Activated naive CD8-positive, alpha-beta T cell treated with anti-CD3 and anti-CD28 coated beads, Interleukin-2, amount 50 U/mL, for 24 hours (primary cell): ENCODE results near the gene PLEKHG4B.

Source experiments
- ATAC-seq: fragments of 150-1000 bp; cut with Tn5 transposase; one replicate; pipeline ENCODE4 v1.10.0; 2021
- DNase-seq: peaks from one replicate; pipeline ENCODE4 v3.0.0; 2021
- H3K27ac Mint-ChIP-seq: one replicate; pipeline ENCODE4 v1.8.0; 2021; ENCODE audit warnings: mild to moderate bottlenecking, mixed read lengths
- H3K27me3 Mint-ChIP-seq: one replicate; pipeline ENCODE4 v1.8.0; 2021; ENCODE audit warnings: mixed read lengths
- H3K36me3 Mint-ChIP-seq: one replicate; pipeline ENCODE4 v1.8.0; 2021; ENCODE audit warnings: low read depth, mixed read lengths
- H3K4me1 Mint-ChIP-seq: one replicate; pipeline ENCODE4 v1.8.0; 2021; ENCODE audit warnings: mixed read lengths
- H3K4me3 Mint-ChIP-seq: one replicate; pipeline ENCODE4 v1.8.0; 2021; ENCODE audit warnings: mild to moderate bottlenecking, moderate library complexity, mixed read lengths
- H3K9me3 Mint-ChIP-seq: one replicate; pipeline ENCODE4 v1.8.0; 2021; ENCODE audit warnings: mixed read lengths

The PLEKHG4B gene

GRCh38 chr5:147751-148150, 55.8 kb downstream of the PLEKHG4B start:
- peaks cover 18% of the 10 kb centered on the region for H3K9me3 Mint-ChIP-seq
- no peak overlapping the region for H3K27ac Mint-ChIP-seq
- no peak for ATAC-seq
- H3K27me3 Mint-ChIP-seq = peaks cover 2% of the 10 kb centered on the region
- H3K4me3 Mint-ChIP-seq = no peak overlapping the region
- no peaks in the 10 kb centered on the region for H3K4me1 Mint-ChIP-seq
- H3K36me3 Mint-ChIP-seq = peaks cover 2% of the 10 kb centered on the region
- no peak for DNase-seq

- ATAC-seq (no peak), DNase-seq (no peak)
- Mint-ChIP-seq H3K4me1 (no peaks in the 10 kb centered on the region), H3K9me3 (peaks cover 18% of the 10 kb centered on the region), H3K36me3 (peaks cover 2% of the 10 kb centered on the region), H3K4me3 (no peak overlapping the region), H3K27me3 (no peaks in the 10 kb centered on the region), H3K27ac (no peak overlapping the region)
Observed at GRCh38 chr5:149745-150485, 57.9 kb downstream of the PLEKHG4B start.

- Mint-ChIP-seq H3K27me3 (no peaks in the 10 kb centered on the region), H3K9me3 (peaks cover 18% of the 10 kb centered on the region), H3K27ac (no peak overlapping the region), H3K4me3 (no peak overlapping the region), H3K4me1 (no peaks in the 10 kb centered on the region), H3K36me3 (peaks cover 2% of the 10 kb centered on the region)
- DNase-seq = no peak
- no peak for ATAC-seq
Observed at GRCh38 chr5:150746-151145, 58.8 kb downstream of the PLEKHG4B start.

- ATAC-seq (no peak), DNase-seq (no peak)
- no peaks in the 10 kb centered on the region for H3K27me3 Mint-ChIP-seq
- H3K36me3 Mint-ChIP-seq = no peaks in the 10 kb centered on the region
- H3K9me3 Mint-ChIP-seq = peaks cover 18% of the 10 kb centered on the region
- no peaks in the 10 kb centered on the region for H3K4me1 Mint-ChIP-seq
- no peak overlapping the region for H3K27ac Mint-ChIP-seq
- H3K4me3 Mint-ChIP-seq = no peak overlapping the region
Observed at GRCh38 chr5:152077-152476, 60.1 kb downstream of the PLEKHG4B start.

- H3K4me3 Mint-ChIP-seq = no peak overlapping the region
- DNase-seq (no peak), ATAC-seq (no peak)
- peaks cover 6% of the 10 kb centered on the region for H3K9me3 Mint-ChIP-seq
- no peaks in the 10 kb centered on the region for H3K27me3 Mint-ChIP-seq
- H3K27ac Mint-ChIP-seq = no peak overlapping the region
- H3K4me1 Mint-ChIP-seq = no peaks in the 10 kb centered on the region
- no peaks in the 10 kb centered on the region for H3K36me3 Mint-ChIP-seq
Observed at GRCh38 chr5:153256-153655, 61.3 kb downstream of the PLEKHG4B start.

GRCh38 chr5:154236-154635, 62.3 kb downstream of the PLEKHG4B start:
- H3K4me3 Mint-ChIP-seq = no peak overlapping the region
- H3K27ac Mint-ChIP-seq = no peak overlapping the region
- no peaks in the 10 kb centered on the region for H3K27me3 Mint-ChIP-seq
- H3K36me3 Mint-ChIP-seq = no peaks in the 10 kb centered on the region
- DNase-seq = no peak
- no peak for ATAC-seq
- no peaks in the 10 kb centered on the region for H3K4me1 Mint-ChIP-seq
- H3K9me3 Mint-ChIP-seq = no peaks in the 10 kb centered on the region

- no peaks in the 10 kb centered on the region for H3K9me3 Mint-ChIP-seq
- H3K27me3 Mint-ChIP-seq = no peaks in the 10 kb centered on the region
- H3K36me3 Mint-ChIP-seq = no peaks in the 10 kb centered on the region
- no peak overlapping the region for H3K4me3 Mint-ChIP-seq
- ATAC-seq = no peak
- no peak for DNase-seq
- no peak overlapping the region for H3K27ac Mint-ChIP-seq
- peaks cover 1% of the 10 kb centered on the region for H3K4me1 Mint-ChIP-seq
Observed at GRCh38 chr5:154826-155225, 62.9 kb downstream of the PLEKHG4B start.

- Mint-ChIP-seq H3K36me3 (no peaks in the 10 kb centered on the region), H3K4me3 (no peak overlapping the region), H3K4me1 (peaks cover 1% of the 10 kb centered on the region), H3K27ac (no peak overlapping the region), H3K27me3 (no peaks in the 10 kb centered on the region), H3K9me3 (no peaks in the 10 kb centered on the region)
- no peak for DNase-seq
- no peak for ATAC-seq
Observed at GRCh38 chr5:155651-156410, 63.9 kb downstream of the PLEKHG4B start.

- no peak overlapping the region for H3K4me3 Mint-ChIP-seq
- peaks cover 1% of the 10 kb centered on the region for H3K4me1 Mint-ChIP-seq
- ATAC-seq (no peak), DNase-seq (no peak)
- no peaks in the 10 kb centered on the region for H3K36me3 Mint-ChIP-seq
- no peak overlapping the region for H3K27ac Mint-ChIP-seq
- H3K9me3 Mint-ChIP-seq = no peaks in the 10 kb centered on the region
- H3K27me3 Mint-ChIP-seq = no peaks in the 10 kb centered on the region
Observed at GRCh38 chr5:156411-157072, 64.6 kb downstream of the PLEKHG4B start.

- H3K9me3 Mint-ChIP-seq = no peaks in the 10 kb centered on the region
- no peak overlapping the region for H3K27ac Mint-ChIP-seq
- no peak overlapping the region for H3K4me3 Mint-ChIP-seq
- no peaks in the 10 kb centered on the region for H3K27me3 Mint-ChIP-seq
- no peak for DNase-seq
- ATAC-seq = no peak
- no peaks in the 10 kb centered on the region for H3K36me3 Mint-ChIP-seq
- H3K4me1 Mint-ChIP-seq = peaks cover 1% of the 10 kb centered on the region
Observed at GRCh38 chr5:157126-157715, 65.3 kb downstream of the PLEKHG4B start.

- H3K27me3 Mint-ChIP-seq = no peaks in the 10 kb centered on the region
- no peaks in the 10 kb centered on the region for H3K36me3 Mint-ChIP-seq
- H3K9me3 Mint-ChIP-seq = no peaks in the 10 kb centered on the region
- DNase-seq = no peak
- no peak for ATAC-seq
- no peak overlapping the region for H3K27ac Mint-ChIP-seq
- no peak overlapping the region for H3K4me3 Mint-ChIP-seq
- peaks cover 1% of the 10 kb centered on the region for H3K4me1 Mint-ChIP-seq
Observed at GRCh38 chr5:157801-158200, 65.8 kb downstream of the PLEKHG4B start.

GRCh38 chr5:158807-159447, 67.0 kb downstream of the PLEKHG4B start:
- Mint-ChIP-seq H3K27ac (no peak overlapping the region), H3K9me3 (no peaks in the 10 kb centered on the region), H3K27me3 (no peaks in the 10 kb centered on the region), H3K36me3 (no peaks in the 10 kb centered on the region), H3K4me3 (no peak overlapping the region), H3K4me1 (peaks cover 1% of the 10 kb centered on the region)
- ATAC-seq = no peak
- no peak for DNase-seq

- Mint-ChIP-seq H3K27me3 (no peaks in the 10 kb centered on the region), H3K4me3 (no peak overlapping the region), H3K4me1 (peaks cover 1% of the 10 kb centered on the region), H3K9me3 (no peaks in the 10 kb centered on the region), H3K27ac (no peak overlapping the region), H3K36me3 (no peaks in the 10 kb centered on the region)
- ATAC-seq (no peak), DNase-seq (no peak)
Observed at GRCh38 chr5:159448-160172, 67.6 kb downstream of the PLEKHG4B start.

- Mint-ChIP-seq H3K9me3 (no peaks in the 10 kb centered on the region), H3K27ac (no peak overlapping the region), H3K27me3 (no peaks in the 10 kb centered on the region), H3K4me1 (peaks cover 1% of the 10 kb centered on the region), H3K4me3 (no peak overlapping the region), H3K36me3 (no peaks in the 10 kb centered on the region)
- DNase-seq (no peak), ATAC-seq (no peak)
Observed at GRCh38 chr5:160173-160510, 68.2 kb downstream of the PLEKHG4B start.
